Activated T-cell treated with anti-CD3 and anti-CD28 coated beads, Interleukin-2, amount 50 U/mL, for 48 hours (primary cell): ENCODE measurements around the gene ANAPC5.

ENCODE experiments used
- DNase-seq, 2 experiments: peaks; one replicate each; pipeline ENCODE4 v3.0.0-alpha.2; 2020

The ANAPC5 gene

GRCh38 chr12:121366063-121366459 is 13.8 kb upstream of the ANAPC5 start:
- DNase-seq, result no peak

GRCh38 chr12:121365416-121366062 is 13.3 kb upstream of the ANAPC5 start:
- DNase-seq, result no peak

GRCh38 chr12:121364683-121365121 is 12.5 kb upstream of the ANAPC5 start:
- DNase-seq, result no peak

- no peak for DNase-seq
Observed at GRCh38 chr12:121358073-121358472, 5.9 kb upstream of the ANAPC5 start.

GRCh38 chr12:121357331-121357730 is 5.1 kb upstream of the ANAPC5 start:
- DNase-seq, result no peak

GRCh38 chr12:121356657-121357056 is 4.4 kb upstream of the ANAPC5 start:
- DNase-seq, result no peak

GRCh38 chr12:121355818-121356217 is 3.6 kb upstream of the ANAPC5 start:
- no peak for DNase-seq

GRCh38 chr12:121352682-121353018 is 439 bp upstream of the ANAPC5 start:
- no peak for DNase-seq

- DNase-seq, result no peak
Observed at GRCh38 chr12:121346747-121347146, 5.5 kb downstream of the ANAPC5 start.

- no peak for DNase-seq
Observed at GRCh38 chr12:121345151-121345815, 6.9 kb downstream of the ANAPC5 start.

- DNase-seq, result no peak
Observed at GRCh38 chr12:121344506-121344905, 7.7 kb downstream of the ANAPC5 start.

GRCh38 chr12:121337416-121337815 is 14.8 kb downstream of the ANAPC5 start:
- DNase-seq, result no peak

GRCh38 chr12:121334513-121335343 is 17.5 kb downstream of the ANAPC5 start:
- DNase-seq, result no peak

- DNase-seq, result no peak
Observed at GRCh38 chr12:121333747-121334146, 18.5 kb downstream of the ANAPC5 start.

GRCh38 chr12:121331248-121331647 is 21.0 kb downstream of the ANAPC5 start:
- DNase-seq, result no peak

- DNase-seq, result no peak
Observed at GRCh38 chr12:121330692-121331091, 21.5 kb downstream of the ANAPC5 start.

- no peak for DNase-seq
Observed at GRCh38 chr12:121330195-121330594, 22.0 kb downstream of the ANAPC5 start.

GRCh38 chr12:121328620-121329019 is 23.6 kb downstream of the ANAPC5 start:
- no peak for DNase-seq

- DNase-seq, result no peak
Observed at GRCh38 chr12:121326996-121327674, 25.1 kb downstream of the ANAPC5 start.

- DNase-seq, result no peak
Observed at GRCh38 chr12:121325922-121326396, 26.3 kb downstream of the ANAPC5 start.

- no peak for DNase-seq
Observed at GRCh38 chr12:121323908-121324307, 28.3 kb downstream of the ANAPC5 start.

- DNase-seq, result no peak
Observed at GRCh38 chr12:121318121-121318520, 34.1 kb downstream of the ANAPC5 start.

GRCh38 chr12:121314431-121314830 is 37.8 kb downstream of the ANAPC5 start:
- DNase-seq, result no peak
